HG03469 (cell line): ENCODE data around the gene ENO1.

Experiments used
- ATAC-seq: cut with Tn5 transposase; IDR thresholded peaks from one replicate; pipeline ENCODE4 v1.9.1; 2021; ENCODE audit warnings: mild to moderate bottlenecking, moderate library complexity, moderate number of reproducible peaks; ENCODE audit not compliant: unreplicated experiment

The ENO1 gene

GRCh38 chr1:8871965-8872399 lies 6.5 kb downstream of the ENO1 start:
- ATAC-seq, result no peak

DNA sequence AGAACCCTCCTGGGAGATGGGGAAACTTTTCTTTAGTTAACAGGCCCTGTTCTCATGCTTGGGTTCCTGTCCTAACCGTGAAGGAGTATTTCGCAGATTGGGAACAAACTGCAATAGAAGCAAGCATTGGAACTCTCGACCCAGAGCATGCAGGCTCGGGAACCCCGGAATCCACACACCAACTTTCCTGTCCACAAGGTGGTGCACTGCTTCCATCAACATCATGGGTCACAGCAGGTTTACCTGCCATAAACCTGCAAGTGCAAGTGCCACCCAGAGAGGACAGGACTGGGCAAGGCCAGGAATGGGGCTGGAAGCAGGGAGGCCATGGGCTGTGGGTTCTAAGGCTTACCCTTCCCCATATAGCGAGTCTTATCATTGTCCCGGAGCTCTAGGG lies 6.9 kb downstream of the ENO1 start:
- no peak for ATAC-seq

- ATAC-seq, result no peak
Observed at GRCh38 chr1:8870616-8871538, 7.6 kb downstream of the ENO1 start.

- no peak for ATAC-seq
Observed at GRCh38 chr1:8870103-8870502, 8.4 kb downstream of the ENO1 start.

- no peak for ATAC-seq
Observed at GRCh38 chr1:8867878-8868567, 10.5 kb downstream of the ENO1 start.

- ATAC-seq, result no peak
Observed at GRCh38 chr1:8866792-8867415, 11.6 kb downstream of the ENO1 start.

DNA sequence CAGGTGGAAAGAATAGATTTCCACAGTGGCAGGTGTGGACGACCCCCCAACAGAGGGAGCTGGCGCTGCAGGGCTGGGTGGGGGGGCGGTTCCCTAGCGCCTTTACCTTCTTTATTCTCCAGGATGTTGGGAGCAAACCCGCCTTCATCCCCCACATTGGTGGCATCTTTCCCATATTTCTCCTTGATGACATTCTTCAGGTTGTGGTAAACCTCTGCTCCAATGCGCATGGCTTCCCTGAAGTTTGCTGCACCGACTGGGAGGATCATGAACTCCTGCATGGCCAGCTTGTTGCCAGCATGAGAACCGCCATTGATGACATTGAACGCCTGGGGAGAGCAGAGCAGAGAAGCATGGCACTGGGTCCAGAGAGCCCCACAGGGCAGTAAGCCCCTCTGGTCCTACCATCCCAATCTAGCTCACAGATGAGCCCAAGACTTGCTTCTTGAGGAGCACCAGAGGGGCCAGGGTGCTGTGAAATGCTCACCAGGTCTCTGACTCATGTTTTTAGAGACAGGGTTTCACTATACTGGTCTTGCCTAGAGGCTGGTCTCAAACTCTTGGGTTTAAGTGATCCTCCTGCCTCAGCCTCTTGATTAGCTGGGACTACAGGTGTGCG lies 12.2 kb downstream of the ENO1 start:
- ATAC-seq, result no peak

- no peak for ATAC-seq
Observed at GRCh38 chr1:8864713-8865344, 13.7 kb downstream of the ENO1 start.

DNA sequence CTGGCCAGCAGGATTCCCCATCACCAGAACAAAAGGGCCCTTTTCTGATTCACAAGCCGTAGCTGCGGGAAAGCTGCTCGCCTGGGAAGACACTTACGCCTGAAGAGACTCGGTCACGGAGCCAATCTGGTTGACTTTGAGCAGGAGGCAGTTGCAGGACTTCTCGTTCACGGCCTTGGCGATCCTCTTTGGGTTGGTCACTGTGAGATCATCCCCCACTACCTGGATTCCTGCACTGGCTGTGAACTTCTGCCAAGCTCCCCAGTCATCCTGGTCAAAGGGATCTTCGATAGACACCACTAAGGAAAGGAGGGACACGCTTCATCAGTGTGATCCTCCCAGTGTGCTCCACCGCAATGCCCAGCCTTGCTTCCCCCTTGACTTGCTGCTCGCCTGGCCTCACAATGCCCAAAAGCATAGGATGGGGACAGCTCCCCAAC lies 14.7 kb downstream of the ENO1 start:
- ATAC-seq, result no peak

DNA sequence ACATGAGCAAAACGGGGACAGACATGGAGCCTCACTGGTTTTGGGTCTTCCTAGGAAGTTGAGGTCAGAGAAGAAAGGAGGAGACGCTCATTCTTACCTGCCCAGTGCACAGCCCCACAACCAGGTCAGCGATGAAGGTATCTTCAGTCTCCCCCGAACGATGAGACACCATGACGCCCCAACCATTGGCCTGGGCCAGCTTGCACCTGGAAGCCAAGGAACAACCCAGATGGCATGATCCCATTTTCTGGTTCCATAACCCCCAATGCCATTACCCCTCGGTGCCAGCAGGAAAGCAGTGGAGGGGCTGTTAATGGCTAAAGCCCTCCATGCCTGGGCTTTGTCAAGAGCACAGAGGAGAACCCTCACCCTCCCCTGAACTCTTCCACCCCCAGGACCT lies 15.3 kb downstream of the ENO1 start:
- no peak for ATAC-seq

DNA sequence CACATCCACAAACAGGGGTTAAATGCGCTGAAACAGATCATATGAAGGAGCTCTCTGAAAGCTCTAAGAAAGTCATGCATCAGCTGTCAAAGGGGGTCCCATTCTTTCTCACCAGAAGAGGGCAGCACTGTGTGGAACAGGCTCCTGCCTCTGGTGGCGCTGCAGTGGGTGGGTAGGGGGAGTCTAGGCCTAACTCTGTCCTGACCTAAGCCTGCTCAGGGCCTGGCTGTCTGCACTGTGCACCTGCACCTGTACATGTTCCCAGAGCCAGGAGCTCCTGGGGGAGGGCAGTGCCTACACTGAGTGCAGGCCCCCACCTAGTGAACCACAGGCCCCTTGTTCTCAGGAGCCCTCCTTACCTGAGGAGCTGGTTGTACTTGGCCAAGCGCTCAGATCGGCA lies 16.0 kb downstream of the ENO1 start:
- ATAC-seq, result no peak

DNA sequence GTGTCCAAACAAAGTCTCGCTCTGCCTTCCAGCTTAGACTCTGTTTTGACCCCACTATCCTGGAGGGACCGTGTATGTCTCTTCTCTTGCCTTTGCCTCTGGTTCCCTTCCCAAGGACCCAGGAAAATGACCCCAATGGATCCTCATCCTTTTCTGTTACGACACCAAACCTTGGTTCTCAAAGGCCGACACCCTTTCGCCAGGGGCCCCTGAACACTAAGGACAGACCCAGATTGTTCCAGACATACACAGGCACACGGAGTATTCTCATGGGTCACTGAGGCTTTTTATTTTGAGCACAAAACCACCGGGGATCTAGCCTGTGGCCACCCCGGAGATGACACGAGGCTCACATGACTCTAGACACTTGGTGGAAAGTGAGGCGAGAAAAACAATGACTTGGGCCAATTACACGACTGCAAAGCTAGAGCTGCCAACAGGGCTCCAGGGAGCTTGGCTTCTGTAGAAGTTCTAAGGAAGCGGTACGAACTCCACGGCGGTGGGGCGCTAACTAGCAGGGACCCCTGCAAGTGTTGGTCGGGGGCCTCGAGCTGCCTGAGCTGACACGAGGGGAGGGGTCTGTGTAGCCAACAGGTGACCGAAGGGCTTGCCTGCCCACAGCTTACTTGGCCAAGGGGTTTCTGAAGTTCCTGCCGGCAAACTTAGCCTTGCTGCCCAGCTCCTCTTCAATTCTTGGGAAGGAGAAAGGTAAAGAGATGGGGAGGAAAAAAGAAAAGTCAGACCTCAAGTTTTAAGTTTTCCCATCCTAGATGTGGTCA lies 17.6 kb downstream of the ENO1 start:
- ATAC-seq, result no peak

GRCh38 chr1:8858888-8859706 lies 19.4 kb downstream of the ENO1 start:
- no peak for ATAC-seq

DNA sequence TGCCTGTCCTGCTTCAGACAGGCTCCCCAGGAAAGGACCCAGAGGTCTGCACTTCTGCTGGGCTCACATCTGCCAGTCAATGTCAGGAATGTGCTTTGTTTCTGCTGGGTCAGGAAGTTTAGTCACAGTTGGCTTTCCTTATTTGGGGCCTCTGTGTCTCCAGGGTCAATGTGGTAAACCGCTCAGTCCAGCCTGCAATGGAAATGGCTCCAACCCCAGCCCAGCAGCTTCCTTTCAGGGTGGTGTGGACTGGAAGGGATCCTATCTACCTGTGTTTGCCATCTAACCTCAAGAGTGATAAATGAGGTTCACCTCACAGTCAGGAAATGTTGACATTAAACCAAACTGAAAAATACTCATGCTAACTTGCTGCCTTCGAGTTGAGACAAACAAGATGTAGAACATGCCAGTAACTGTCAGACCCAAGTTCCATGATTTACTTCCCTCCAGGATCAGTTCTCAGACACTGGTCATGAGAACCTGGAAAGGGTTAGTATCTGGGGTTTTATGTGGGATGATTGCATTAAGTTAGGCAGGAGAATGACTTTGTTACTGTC lies 20.3 kb downstream of the ENO1 start:
- ATAC-seq, result no peak

GRCh38 chr1:8856689-8857412 lies 21.6 kb downstream of the ENO1 start:
- no peak for ATAC-seq

- no peak for ATAC-seq
Observed at GRCh38 chr1:8854240-8854639, 24.2 kb downstream of the ENO1 start.

GRCh38 chr1:8851060-8851459 lies 27.4 kb downstream of the ENO1 start:
- no peak for ATAC-seq
